ELF-1 (cell line): ENCODE data around the gene MEA1.
A peak's percentile ranks its signal among the peaks of the same experiment; 100 is the strongest.

Experiments
- DNase-seq: peaks from one replicate; pipeline ENCODE4 v3.0.0-alpha.2; 2016; ENCODE audit warnings: low read depth, low spot score

MEA1 gene

DNA sequence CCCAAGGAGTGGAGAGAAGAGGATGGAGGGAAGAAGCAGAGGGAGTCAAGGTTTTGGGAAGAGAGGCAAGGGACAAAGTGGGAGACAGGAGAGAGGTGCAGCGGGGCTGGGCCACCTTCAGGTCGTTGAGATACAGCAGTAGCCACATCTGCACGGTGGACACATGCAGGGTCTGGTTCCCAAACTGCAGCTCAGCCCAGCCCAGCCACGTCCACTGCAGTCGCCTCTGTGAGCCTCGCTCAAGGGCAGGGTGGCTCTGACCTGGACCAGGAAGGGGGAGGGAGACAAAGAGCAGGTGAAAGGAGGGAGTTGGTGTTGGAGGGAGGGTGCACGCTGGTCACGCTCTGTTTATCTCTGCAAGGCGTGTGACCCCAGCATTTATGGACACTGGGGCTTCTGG, 25.0 kb upstream of the MEA1 start:
- DNase-seq: no peak

DNA sequence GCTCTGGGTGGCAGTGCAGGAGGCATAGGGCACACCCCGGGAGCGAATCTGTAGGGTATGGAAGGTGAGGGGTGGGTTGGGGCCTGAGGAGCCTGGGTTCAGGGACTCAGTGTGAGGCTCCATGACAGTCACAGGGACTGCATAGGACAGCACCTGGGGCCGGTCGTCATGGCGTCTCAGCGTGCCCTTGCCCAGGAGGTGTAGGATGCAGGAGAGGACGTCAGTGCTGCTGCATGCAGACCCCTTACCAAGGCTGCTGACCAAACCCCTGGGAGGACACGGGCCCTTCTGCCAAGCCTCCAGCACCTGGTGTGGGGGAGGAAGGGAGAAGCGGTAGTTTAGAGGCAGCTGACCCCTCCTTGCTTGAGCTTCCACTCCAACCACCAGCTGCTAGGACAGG, 24.0 kb upstream of the MEA1 start:
- no peak for DNase-seq

DNA sequence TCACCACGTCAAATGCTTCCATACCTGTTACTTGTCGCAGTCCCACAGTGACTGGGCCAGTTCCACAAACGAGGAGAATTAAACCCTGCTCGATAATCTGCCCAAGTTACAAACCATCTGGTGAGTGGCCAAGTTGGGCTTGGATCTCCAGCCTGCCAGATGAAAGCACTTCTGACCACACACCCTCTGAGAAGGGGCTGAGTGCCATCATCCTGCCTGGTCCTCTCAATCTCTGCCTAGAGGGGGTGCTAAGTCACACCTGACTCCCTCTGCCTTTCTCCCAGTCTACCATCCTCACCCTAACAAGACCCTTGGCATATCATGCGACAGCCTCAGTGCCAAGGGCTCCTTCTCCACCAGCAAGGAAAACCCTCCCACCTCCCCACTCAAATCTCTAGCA, 23.5 kb upstream of the MEA1 start:
- DNase-seq: no peak

DNA sequence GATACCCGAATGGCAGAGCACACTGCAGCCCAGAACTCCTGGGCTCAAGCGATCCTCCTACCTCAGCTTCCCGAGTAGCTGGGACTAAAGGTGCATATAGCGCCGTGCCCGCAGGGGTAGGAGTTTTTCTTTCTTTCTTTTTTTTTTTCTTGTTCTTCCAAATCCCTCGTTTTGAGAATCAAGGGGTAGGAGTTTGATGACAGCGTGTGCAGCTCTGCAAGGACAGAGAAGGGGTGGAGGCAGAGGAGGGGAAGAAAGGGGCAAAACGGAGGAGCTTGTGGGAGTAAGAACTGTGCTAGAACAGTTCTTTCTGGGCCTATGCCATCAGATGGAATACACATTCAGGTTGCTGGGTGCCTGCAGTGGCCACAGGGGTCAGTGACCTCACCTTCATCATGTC, 23.0 kb upstream of the MEA1 start:
- DNase-seq: no peak

DNA sequence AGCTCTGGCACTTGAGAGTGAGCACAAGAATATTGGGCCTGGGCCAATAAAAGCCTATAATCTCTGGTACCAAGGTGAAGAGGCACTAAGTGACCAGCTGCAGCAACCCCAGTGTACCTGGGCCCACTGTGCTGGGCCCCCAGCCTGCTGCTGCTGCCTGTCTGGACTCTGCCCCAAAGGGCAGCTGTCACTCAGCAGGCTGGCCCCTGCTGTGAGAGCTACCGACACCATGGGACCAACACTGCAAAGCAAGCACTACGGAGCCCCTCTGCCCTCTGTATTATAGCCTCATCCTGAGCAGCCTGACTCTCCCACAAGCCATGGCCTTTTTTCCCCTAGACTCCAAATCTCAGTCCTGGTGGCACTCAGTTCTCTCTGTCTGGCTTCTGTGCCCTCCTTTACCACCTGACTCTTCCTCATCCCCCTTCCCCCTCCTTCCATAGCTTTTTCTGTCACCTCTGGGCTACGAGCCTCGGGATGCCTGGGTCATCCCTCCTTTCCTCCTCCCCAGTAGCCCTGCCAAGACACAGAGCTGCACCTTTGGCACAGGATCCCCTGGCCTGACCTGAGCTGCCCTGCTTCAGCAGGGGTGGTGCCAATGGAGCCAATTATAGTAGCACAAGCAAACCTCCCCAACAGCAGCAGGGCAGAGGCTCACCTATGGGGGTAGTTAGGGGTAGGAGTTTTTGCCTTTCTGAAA, 21.9 kb upstream of the MEA1 start:
- DNase-seq: no peak

DNA sequence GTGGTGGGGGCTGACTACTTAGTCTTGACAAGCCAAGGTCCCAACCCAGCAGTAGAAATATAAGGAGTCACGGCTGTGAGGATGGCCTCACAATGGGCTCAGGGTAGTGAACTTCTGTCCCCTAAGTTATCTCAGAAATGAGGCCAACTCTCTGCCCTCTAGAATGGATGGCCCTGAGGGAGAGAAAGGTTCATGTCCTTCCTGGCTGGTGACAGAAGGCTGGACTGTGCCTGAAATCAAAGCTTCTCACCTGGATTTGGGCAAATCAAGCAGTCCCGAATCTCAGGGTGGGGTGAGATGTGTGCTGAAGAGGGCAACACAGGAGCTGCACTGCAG, 20.4 kb upstream of the MEA1 start:
- no peak for DNase-seq

DNA sequence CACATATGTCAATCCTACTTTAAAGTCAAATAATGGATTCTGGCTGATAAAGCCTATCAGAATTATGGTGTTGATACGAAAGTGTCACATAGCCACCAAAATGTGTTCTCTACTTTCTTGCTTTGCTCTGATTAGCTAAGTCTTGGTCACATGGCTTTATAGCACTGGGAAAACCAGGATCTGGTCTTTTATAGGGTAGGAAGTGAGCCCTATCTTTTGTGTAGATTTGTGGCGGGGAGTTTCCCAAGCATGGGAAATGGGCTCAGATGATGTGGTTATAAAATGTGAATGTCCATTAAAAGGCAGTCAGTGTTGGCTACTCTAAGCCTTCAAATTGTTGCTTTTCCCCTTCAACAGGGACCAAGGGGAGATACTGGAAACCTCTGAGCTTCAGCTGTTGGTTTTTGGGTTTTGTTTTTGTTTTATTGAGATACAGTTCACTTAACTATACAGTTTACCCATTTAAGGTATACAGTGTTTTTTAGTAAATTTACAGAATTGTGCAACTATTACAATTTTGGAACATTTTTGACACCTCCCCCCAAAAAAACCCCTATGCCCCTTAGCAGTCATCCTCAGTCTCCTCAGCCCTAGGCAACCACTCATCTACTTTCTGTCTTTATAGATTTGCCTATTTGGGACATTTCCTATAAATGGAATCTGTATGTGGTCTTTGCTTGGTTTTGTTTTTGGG, 19.9 kb upstream of the MEA1 start:
- no peak for DNase-seq

DNA sequence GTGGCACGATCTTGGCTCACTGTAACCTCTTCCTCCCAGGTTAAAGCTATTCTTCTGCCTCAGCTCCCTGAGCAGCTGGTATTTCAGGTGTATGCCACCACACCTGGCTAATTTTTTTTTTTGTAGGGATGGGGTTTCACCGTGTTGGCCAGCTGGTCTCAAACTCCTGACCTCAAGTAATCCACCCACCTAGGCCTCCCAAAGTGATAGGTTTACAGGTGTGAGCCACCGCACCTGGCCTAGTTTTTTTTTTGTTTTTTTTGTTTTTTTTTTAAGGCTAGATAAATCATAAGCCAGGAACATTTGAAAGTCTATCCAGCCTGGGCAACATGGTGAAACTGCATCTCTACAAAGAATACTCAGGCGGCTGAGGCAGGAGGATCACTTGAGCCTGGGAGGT, 18.6 kb upstream of the MEA1 start:
- DNase-seq: no peak

DNA sequence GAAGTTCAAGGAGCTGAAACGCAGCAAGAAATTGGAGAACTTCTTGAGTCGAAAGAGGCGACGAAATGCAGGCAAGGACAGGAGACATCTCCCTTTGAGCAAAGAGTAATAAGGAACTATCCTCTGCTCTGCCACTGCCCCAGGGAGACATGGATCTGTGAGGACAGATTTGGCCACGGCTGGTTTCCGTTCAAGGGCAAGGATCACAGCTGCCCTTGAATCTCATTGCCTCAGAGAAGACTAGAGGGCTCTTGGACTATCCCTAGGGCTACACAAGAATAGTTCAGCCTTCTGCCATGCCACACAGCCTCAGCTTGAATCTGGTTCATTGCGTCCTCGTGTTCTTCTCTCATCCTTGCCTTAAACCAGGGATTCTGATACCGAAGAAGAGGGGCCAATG, 15.4 kb upstream of the MEA1 start:
- no peak for DNase-seq

DNA sequence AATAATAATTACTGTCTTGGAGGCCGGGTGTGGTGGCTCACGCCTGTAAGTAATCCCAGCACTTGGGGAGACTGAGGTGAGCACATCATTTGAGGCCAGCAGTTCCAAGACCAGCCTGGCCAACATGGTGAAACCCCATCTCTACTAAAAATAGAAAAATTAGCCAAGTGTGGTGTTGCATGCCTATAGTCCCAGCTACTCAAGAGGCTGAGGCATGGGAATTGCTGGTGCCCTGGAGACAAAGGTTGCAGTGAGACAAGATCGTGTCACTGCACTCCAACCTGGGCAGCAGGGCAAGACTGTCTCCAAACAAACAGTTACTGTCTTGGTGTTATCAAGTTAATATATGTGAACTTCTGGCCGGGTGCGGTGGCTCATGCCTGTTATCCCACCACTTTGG, 12.6 kb upstream of the MEA1 start:
- DNase-seq: no peak

DNA sequence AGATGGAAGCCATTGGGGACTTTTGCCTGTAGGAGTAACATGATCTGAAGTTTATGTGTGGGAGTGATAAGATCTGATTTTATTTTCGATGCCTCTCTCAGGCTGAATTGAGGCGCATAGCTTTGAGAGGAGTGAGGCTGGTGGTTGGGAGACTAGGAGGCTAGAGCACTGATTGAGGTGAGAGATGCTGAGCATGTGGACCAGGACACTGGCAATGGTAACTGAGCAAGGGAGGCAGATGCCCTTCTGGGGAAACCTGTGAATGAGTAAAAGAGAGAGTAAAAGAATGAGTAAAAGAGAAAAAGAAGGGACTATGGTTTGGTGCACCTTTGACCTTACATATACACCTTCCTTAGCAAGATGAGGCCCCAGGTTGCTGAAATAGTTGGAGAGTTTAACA, 10.7 kb upstream of the MEA1 start:
- DNase-seq: no peak

DNA sequence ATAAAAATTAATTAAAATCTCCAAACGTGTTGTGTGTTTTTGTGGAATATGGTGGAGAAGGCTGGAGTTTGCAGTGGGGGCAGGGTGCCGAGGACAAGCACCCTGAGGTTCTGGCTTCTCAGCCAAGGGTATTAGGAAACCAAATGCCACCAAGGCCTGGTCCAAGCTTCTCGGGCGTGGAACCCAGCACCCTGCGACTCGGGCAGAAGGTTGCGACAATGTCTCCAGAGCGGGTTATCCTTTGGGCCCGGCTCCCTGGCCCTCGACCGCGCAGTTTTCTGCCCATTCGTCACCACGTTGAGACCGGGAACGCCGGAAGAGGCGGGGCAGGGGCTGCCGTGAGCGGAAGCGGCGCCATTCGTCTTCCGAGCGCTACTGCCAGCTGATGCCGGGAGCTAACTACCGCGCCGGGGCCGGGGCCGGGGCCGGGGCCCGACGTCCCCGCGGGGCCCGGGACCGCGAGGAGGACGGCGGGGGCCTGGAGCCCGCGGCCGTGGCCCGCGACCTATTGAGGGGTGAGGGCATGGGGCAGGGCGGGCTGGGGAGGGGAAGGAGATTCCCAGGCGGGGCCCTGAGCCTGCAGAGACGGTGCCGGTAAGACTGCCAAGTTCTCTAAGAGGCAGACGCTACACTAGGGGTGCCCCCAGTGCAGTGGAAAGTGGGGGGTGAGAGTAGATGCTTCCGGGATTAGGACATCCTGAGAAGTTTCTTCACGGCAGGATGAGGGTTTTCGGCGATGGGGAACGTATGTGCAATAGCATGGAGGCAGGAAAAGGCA, 7.7 kb upstream of the MEA1 start, which contains the start of gene RRP36:
Gene RRP36 (plus strand): TSS at position 354 of the 778 bp plus-strand sequence. CDS start 32 bp downstream, at position 386.
- peak; percentile 78 for DNase-seq

DNA sequence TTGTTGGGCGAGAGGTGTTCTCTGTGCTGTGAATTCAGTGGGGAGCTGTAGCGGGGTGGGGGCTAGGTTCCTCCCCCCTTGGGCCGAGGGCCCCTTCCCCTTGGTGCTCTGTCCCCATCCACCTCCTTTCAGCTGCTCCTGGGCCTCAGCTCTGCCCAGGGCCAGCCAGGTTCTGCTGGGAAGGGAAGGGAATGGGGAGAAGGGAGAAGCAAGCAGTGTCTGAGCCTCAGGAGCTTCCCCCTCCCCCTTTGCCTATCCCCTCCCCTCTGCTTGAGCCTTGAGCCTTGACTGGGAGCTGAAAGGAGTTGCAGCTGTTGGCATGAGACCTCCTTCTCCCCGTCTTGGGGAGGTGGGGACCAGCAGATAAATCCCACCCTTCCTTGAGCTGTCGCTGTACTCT, 7.1 kb upstream of the MEA1 start:
- peak; percentile 68 for DNase-seq

DNA sequence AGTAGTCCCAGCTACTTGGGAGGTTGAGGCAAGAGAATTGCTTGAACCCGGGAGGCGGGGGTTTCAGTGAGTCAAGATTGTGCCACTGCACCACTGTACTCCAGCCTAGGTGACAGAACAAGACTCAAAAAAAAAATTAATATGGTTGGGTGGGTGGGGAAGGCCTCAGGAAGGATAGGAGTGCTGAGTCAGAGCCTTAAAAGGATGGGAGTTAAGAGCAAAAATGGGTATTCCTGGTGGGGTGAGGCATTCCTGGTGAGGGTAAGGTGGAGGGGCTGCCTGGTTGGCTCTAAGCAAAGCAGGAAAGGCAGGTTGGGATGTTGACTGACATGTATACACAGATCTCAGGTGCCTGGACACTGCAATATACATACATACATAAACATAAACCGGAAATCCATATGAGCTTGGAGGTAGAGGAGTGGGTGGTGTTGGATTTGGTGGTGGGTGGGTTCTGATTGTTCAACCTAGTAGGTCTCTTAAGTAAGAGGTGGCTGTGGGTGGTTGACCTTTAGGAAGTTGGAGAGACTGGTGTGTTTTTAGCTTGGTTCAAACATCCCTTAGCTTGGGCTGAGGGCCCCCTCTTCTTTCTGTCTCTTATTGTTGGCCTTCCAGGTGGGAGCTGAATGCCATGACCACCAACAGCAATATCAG, 6.4 kb upstream of the MEA1 start:
- DNase-seq: no peak

DNA sequence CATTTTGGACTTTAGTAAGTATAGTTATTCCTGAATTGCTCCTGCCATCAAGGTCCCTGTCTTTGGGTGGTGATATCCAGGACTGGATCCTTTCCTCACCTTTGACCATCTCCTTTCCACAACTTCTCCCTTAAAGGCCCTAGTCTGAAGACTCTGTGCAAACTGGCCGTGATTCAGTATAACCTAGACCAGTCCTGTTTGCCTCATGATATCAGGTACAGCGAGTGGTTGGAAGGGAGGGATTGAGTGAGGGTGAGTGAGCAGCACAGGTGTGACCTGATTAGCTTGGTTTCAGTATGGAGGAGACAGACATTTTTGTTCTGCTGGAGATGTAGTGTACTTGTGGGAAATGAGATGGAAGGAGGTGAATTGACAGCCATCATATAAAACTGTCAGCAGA, 5.4 kb upstream of the MEA1 start:
- no peak for DNase-seq

DNA sequence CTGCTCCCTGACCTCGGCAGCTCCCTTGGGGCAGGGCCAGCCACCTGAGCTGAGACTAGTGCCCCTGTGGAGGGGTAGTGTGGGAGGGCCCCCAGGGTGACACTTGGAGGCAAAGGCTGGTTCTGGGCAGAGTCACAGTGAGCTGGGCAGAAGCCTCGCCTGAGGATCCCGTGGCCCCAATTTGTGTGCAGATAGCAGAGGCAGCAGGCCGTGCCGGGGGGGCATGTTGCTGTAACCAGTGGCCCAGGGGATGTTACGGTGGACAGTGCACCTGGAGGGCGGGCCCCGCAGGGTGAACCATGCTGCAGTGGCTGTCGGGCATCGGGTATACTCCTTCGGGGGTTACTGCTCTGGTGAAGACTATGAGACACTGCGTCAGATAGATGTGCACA, 3.2 kb upstream of the MEA1 start:
- no peak for DNase-seq

DNA sequence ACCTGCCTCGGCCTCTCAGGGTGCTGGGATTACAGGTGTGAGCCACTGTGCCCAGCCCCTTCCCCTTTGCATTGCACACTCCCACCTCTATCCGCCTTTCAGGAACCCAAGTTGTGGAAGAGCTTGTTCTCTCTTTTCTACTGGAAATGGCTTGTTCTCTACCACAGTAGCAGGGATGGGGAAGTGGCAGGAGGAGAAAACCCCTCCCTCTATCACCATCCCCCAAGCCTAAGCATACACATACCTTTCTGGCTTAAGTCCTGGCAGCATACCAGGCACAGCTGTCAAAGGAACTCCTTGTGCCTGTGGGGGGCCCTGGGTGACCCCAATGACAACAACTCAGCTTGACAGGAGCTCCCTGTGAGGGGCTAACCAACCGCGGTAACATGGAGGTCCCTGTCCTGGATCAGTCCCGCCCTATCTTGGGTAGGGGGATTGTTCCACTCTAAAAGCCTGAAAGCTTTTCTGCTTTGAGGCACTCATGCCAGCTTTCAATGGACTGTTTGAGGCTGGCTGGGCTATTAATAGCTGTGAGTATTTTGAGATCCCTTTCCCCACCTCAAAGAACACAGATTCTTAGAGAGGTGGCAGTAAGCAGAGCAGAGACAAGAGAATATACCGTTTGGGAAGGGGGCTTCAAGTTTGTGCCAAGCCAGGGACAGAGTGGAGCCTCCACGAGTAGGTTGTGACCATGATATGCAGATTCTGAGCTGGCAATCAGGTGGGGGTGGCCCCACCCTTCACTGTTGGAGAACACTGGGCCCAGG, 2.6 kb upstream of the MEA1 start:
- DNase-seq: no peak

DNA sequence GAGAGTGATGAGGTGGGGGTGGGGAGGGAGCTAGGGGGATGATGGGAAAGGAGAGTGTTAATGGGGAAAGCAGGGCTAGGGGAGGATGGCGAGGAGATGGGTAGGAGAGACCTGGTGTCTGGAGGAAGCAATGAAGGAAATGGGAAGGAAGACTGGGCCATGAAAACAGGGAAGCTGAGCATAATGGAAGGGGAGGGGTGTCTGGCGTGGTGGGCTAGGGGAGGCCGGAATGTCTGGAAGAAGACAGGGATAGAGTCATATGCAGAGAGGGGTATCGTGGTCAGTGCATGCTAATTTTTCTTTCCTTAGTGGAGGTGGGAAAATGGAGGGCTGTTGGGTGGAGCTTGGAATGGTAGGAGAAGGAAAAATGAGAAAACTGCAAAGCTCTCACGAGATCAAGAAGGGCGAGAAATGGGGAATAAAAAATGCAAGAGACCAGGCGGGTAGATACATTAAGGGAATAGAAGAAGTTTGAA, 726 bp upstream of the MEA1 start:
- DNase-seq: no peak

DNA sequence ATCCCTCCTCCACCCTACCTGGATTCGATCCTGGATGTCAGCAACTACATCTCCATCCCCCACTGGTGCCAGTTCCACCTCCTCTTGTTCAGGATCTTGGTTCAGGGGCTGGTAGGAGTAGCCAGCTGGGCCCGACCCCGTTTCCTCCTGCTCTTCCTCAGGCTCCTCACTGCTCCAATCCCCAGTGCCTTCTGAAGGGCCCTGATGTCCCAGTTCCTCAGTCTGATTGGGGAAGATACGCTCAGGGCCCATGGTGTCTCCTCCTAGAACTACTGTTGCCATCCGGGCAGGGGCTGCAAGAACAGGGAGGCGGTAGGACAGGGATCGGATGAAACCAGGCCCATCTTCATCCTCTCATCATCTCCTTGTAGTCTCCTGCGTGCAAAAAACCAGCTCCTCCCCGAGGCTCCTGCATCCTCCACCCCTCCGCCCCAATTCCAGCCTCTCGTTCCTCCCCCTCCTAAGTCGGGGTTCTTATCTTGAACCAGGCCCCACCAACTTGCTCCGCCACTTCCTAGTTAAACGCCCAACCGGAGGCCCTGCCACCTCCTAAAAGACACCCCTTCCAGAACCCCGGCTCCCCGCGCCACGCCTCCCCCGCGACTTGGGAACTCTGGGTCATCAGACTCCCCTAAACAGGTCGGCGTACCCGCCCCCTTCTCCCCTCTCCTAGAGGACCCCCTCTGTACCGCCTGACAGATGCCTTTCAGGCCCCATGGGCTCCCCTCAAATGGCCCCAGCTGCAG, 476 bp downstream of the MEA1 start:
- DNase-seq: peak; percentile 24

DNA sequence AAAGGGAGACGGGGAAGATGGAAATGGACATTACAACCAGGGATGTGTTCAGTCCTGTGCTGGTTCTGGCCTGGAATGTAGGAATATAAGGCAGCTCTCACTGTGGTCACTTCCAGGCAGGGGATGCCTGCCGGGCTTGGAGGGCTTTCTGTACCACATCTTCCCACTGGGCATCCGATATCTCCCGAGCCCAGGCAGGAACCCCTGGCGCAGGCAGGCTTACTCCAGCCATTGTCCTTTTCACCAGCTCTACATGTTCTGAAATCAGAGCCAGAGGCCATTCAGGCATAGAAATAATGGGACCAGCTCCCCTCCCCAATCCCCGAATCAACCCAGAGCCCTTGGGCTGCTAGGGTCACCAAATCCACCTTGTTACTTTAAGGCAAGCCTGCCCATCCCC, 1.4 kb downstream of the MEA1 start:
- DNase-seq: no peak

DNA sequence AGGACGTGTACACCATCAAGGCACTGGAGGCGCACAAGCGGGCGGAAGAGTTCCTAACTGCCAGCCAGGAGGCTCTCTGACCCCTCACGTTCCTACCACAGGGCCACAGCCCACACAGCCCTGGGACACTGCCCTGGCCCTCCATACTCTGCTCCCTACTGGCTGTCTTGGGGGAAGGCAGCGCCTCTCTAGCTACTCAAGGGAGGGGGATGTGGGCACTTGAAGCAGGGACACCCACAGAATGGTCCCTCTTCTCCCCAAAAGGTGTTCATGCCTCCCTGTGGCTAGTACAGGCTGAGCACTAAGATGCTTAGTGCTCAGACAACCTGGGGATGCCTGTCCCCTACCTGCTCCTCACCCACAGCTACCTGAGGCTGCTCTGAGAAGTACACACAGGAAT, 2.5 kb downstream of the MEA1 start:
- no peak for DNase-seq
